ENCODE measurements around the gene CD320.
"Not testable (repeated sequence)": the region's sequence is repeated elsewhere in the genome, so short reads cannot be mapped to it uniquely, and the experiment has no call there.

CD320 gene

DNA sequence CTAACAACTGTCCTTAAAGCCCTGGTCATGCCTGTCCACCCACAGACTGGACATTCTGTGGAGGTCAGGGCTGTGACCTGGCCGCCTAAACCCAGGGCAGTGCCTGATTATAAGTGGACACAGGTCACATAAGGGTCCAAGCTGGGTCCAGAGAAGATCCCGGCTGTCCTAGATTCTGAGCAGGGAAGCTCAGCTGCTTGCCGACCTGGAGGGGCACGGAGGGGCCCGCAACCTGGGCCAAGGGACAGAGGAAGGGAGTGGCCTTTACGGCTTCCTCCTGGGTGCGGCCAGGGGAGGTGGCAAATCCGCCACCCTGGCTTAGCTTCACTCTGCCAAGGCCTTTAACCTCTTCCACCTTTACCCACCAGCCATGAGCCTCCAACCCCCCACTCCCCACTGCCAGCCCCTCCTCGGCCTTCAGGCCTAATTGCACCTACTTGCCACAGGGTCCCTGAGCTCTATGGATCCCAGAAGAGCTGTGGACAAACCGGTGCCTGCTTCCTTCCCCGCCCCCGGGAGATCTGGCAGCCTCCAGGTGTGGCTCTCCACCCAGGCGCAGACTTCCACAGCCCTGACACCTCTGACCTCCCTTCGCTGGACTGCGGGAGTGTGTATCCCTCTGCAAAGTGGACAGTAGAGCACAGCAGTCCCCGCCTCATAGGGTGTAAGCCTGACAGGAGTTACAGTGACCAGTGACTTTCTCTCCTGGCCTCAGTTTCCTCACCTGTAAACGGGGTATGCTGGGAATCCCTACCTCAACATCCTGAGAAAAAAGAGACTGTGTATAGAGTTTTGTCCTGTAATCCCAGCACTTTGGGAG is 1.7 kb downstream of the CD320 start:
- no peak for FAIRE-seq

GRCh38 chr19:8305798-8306197 is 2.4 kb downstream of the CD320 start:
- no peak for FAIRE-seq

DNA sequence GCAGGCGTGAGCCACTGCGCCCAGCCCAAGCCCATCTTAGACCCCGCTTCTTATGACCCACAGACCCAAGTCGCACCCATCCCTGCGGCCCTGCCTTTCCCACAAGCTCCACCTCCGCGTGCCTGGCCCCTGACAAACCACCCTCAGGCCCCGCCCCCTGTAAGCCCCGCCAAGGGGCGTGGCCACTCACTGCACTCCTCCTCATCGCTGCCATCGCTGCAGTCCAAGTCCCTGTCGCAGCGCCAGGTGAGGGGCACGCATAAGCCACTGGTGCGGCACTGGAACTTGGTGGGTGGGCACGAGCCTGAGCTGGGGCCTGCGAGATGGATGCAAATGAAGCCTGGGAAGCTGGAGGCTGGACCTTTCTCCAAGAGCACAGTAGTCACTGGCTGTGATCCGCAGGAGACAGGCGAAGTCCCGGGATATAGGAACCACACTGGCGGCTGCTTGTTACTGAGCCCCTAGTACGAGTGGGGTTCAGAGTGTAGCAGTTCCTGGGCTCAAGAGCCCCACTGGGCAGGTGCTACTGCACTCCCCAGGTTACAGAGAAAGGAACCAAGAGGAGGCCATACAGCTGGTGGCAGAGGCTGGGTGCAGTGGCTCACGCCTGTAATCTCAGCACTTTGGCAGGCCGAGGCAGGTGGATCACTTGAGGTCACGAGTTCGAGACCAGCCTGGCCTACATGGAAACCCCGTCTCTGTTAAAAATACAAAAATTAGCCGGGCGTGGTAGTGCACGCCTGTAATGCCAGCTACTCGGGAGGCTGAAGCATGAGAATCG is 3.1 kb downstream of the CD320 start:
- no peak for FAIRE-seq

- FAIRE-seq, result no peak
Observed at GRCh38 chr19:8302734-8303133, 5.4 kb downstream of the CD320 start.

GRCh38 chr19:8302357-8302691 is 5.8 kb downstream of the CD320 start:
- no peak for FAIRE-seq

GRCh38 chr19:8291337-8291736 is 16.8 kb downstream of the CD320 start:
- FAIRE-seq, result not testable (repeated sequence)

DNA sequence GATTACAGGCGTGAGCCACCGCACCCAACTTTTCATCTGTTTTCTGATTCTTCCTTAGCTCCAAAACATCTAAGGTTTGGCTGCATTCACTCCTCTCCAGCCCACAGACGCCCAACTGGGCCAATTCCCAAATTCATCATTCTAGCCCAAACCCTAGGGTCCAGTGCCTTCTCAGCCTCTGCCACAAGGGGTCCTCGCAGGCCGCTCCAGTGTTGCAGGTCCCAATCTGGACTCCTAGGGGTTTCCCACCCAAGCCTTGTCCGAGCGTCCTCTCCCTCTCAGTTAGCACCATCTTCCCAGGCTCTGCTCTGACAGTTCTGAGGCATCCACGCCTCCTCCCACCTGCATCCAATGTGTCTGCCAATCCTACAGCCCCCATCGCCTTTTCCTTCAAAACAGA is 31.6 kb downstream of the CD320 start:
- peak; percentile 56 for FAIRE-seq

GRCh38 chr19:8269724-8270123 is 38.4 kb downstream of the CD320 start:
- FAIRE-seq, result no peak

- FAIRE-seq, result no peak
Observed at GRCh38 chr19:8265872-8266271, 42.3 kb downstream of the CD320 start.

- FAIRE-seq, result not testable (repeated sequence)
Observed at GRCh38 chr19:8264248-8264647, 43.9 kb downstream of the CD320 start.

DNA sequence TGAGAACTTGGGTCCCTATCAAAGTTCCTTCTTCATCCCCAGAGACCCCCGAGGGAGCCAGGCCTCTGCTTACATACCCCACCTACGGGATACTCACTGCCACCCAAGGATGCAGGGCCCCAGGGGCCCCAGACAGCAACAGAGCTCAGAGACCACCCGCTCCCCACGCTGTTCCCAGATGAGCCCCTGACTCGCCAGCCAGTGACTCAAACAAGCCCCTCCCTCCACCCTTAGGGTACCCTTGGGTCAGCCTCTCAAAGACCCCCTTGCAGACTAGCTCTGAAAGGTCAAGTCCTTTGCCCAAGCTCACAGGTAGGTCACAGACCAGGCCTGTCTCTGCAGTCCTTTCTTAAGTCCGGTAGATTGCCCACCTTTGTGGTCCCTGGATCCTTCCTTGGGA is 45.7 kb downstream of the CD320 start:
- no peak for FAIRE-seq

DNA sequence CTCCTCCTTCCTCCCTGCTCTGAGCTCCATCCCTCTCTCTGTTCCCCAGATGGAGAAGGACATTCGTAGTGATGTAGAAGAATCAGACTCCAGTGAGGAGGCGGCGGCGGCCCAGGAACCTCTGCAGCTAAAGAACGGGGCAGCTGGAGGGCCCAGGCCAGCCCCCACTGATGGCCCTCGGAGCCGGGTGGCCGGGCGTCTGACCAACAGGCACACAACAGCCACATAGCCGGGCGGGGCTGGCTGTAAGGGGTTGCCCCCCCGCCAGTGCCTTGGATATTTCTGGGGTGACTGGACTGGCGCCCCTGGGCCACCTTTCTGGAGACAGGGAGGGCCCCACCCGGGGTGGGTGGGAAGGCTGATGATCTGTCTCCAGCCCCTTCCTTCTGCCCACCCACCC is 46.3 kb downstream of the CD320 start:
- FAIRE-seq, result no peak

GRCh38 chr19:8261347-8261746 is 46.8 kb downstream of the CD320 start:
- FAIRE-seq, result no peak

GRCh38 chr19:8259922-8260247 is 48.3 kb downstream of the CD320 start:
- no peak for FAIRE-seq

GRCh38 chr19:8259142-8259921 is 48.8 kb downstream of the CD320 start:
- FAIRE-seq, result no peak

DNA sequence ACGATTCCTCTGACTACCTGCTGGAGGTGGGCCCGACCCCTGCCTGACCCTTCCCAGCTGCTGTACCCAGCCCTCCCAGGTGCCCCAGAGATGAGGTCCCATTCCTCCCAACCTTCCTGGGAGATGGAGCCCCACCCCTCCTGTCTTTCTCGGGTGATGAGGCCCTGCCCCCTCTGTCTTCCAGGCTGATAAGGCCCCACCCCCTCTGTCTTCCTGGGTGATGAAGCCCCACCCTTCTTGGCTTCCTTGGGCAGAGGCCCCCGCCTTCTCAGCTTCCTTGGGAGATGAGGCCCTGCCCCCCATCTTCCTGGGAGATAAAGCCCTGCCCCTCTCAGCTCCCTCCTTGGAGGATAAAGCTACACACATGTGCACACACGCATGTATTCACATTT is 51.1 kb downstream of the CD320 start:
- no peak for FAIRE-seq

DNA sequence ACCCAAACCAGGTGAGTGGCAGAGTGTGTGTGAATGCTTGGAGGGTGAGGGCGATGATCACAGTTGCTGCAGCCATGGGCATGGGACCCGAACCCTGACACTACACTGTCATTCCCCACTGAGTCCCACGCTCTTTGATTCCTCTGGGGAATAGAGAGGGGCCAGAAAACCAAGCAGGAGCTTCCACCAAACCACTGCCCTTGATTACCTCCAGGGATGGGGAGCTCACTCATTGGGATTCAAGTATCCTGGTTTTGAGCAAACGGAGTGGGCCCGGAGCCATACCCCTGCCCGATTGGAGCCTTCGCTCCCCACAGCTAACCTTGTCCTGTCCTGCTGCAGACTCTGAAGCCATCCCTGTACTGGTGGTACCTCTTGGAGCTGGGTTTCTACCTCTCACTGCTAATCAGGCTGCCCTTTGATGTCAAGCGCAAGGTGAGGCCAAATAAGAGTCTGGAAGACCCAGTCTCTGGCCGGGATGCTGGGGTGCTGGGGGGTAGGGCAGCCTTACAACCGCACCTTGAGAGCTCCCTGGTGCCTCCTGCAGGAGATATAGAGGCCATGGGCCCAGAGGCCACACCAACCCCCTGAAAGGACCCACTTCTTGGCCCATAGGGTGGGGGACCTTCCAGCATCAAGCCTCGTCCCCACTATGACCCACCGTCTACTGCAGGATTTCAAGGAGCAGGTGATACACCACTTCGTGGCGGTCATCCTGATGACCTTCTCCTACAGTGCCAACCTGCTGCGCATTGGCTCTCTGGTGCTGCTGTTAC is 51.7 kb downstream of the CD320 start:
- no peak for FAIRE-seq

DNA sequence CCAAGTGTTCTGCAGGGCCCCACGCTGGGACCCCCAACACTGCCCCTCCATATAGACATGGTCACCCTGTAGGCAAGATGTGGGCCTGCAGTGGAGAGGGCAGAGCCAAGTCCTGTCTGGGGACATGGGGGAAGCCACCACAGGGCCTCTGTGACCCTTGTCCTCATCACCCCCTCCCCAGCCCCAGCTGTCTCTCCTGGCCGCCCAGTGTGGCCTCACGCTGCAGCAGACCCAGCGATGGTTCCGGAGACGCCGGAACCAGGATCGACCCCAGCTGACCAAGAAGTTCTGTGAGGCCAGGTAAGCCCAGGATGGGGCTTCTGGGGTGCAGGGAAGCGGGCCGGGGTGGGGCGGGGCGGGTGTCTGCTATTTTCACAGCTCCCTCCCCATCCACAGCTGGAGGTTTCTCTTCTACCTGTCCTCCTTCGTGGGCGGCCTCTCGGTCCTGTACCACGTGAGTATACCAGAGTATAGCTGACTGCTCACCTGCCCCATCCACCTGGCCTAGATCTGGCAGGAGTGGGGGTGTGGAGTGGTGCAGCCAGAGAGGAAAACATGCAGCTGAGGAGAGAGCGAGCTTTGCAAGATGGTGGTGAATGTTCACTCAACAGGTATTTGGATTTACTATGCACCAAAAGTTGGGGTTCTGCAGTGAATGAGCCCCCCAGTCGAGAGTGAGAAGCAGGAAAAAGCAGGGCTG is 52.6 kb downstream of the CD320 start:
- no peak for FAIRE-seq

DNA sequence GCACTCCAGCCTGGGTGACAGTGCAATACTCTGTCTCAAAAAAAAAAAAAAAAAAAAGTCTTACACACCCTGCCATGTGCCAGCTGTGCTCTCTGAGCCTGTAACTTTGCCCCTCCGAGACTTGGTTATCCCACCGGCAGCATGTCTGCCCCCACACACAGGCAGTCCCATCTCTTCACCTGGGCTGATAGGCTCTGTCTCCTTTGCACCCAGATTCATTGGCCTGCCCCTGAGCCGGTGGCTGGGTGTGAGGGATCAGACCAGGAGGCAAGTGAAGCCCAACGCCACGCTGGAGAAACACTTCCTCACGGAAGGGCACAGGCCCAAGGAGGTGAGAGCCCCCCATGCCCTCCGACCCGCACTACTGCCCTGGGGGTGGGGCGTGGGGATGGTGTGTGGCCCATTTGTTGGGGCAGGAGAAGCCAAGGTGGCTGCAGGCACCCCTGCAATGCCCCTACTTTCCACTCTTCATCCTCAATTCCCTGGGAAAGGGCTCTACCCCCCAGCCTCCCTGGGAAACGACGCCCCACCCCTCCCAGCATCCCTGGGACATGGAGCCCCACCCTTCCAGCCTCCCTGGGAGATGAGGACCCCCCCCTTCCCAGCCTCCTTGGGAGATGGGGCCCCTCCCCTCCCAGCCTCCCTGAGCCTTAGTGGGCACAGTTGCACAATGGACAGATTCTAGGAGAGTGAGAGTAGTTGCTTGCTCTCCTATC is 53.7 kb downstream of the CD320 start:
- no peak for FAIRE-seq

- no peak for FAIRE-seq
Observed at GRCh38 chr19:8253678-8254077, 54.5 kb downstream of the CD320 start.

- FAIRE-seq, result peak; percentile 85
Observed at GRCh38 chr19:8252922-8253589, 55.1 kb downstream of the CD320 start.

Measured in G401.6 (cell line).